GM21447 (cell line): Measurements from ENCODE around the gene PICALM.
"Not testable (repeated sequence)": the region's sequence is repeated elsewhere in the genome, so short reads cannot be mapped to it uniquely, and the experiment has no call there.

Experiments
- ATAC-seq: cut with Tn5 transposase; IDR thresholded peaks from one replicate; pipeline ENCODE4 v1.9.1; 2021; ENCODE audit not compliant: unreplicated experiment

Gene PICALM

GRCh38 chr11:86068951-86069407 is at the start of gene PICALM:
Gene PICALM, minus strand, starts transcription at chr11:86069084. Its CDS starts 304 bp downstream, at chr11:86068780.
- peak; percentile 72 for ATAC-seq

GRCh38 chr11:86118253-86118652 is 49.4 kb upstream of the PICALM start:
- no peak for ATAC-seq

DNA sequence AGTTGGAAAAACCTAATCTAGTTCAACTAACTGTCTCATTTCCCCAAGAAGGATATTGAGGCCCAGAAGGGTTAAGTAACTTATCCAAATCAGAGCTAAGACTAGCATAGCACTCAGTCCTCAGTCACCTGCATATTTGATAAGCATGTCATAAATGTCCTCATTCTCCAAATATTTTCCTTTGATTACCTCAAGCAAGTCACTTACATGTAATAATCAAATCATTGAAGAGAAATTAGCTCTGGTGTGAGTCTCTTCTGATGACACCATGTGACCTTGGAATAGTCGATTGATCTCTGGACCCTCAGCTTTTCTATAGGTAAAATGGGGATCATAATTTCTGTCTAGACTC is 48.8 kb upstream of the PICALM start:
- no peak for ATAC-seq

- no peak for ATAC-seq
These were observed 48.3 kb upstream of the PICALM start for GRCh38 chr11:86117001-86117711.

DNA sequence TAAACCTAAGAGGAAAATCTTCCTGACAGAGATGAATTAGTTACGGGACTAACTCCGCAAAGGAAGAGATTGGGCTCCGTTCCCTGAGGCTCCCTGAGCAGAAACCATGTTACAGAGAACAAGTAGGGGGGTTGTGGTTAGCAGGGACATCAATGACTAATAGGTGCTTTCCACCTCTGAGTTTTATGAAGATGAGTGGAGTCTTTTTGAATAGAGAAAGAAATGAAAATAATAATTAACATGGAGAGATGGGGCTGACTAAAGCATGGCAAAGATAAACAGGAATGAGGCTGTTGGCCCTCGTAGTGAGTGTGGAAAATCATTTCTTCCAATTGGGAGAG is 47.5 kb upstream of the PICALM start:
- ATAC-seq, result peak; percentile 90

DNA sequence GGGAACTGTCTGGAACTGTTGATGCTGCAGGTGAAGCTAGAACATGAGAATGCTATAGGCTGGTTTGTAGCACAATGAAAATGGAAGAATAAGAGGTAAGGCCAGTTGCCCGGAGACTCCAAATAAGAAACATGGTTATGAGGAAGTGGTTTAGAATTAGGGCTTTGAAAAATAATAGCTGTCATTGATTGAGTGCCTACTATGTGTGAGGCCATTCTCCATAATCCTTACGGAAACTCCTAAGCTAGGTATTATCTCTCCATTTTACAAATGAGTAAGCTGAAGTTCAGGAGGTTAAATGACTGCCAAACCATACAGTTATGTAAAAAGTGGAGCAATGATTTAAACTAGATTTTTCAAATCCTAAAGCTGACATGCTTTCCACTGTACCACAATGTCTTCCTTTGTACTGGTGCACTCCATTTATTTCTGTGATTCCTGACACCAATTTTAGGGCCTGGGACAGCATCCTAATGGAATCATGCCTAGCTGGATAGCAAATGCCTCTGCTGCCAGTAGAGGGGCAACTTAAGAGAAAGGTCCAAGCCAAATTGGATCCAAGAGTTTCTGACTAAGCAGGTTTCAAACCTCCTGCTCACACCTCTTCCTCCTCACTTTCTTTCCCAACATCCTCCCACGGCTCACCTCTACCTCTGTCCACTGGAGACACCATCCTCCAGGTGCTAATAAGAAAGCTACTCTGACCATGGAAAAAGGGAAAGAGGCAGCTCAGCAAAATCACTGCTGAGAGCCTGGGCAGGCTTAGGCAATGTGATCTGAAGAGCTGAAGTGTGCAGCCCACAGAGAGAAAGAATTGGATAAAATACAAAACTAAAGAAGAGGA is 46.9 kb upstream of the PICALM start:
- peak; percentile 30 for ATAC-seq

DNA sequence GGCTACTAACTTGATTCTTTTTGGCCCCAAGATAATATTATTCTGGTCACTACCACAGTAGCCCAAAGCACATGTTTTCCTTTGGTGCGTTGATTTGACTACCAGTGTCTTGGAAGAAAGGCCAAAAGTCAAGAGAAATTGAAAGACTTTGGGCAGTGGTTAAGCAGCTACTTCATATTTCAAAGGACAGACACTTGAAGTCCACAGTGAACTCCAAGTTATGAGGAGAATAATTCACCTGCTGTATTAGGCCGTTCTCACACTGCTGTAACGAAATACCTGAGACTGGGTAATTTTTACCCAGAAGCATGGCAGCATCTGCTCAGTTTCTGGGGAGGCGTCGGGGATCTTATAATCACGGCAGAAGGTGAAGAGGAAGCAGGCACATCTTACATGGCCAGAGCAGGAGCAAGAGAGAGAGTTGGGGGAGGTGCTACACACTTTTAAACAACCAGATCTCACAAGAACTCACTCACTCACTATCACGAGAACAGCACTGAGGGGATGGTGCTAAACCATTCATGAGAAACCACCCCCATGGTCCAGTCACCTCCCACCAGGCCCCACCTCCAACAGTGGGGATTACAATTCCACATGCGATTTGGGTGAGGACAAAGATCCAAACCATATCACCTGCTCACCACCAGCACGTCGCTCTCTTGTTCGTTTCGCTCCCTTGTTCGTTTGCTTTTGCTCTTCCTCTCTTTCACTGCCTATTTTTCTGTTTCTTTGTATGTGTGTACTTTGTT is 40.2 kb upstream of the PICALM start:
- no peak for ATAC-seq

- ATAC-seq, result no peak
These were observed 39.3 kb upstream of the PICALM start for GRCh38 chr11:86108191-86108590.

GRCh38 chr11:86106916-86107315 is 38.0 kb upstream of the PICALM start:
- no peak for ATAC-seq

- ATAC-seq, result not testable (repeated sequence)
These were observed 37.1 kb upstream of the PICALM start for GRCh38 chr11:86106031-86106430.

DNA sequence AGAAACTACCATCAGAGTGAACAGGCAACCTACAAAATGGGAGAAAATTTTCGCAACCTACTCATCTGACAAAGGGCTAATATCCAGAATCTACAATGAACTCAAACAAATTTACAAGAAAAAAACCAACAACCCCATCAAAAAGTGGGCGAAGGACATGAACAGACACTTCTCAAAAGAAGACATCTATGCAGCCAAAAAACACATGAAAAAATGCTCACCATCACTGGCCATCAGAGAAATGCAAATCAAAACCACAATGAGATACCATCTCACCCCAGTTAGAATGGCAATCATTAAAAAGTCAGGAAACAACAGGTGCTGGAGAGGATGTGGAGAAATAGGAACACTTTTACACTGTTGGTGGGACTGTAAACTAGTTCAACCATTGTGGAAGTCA is 36.7 kb upstream of the PICALM start:
- ATAC-seq, result not testable (repeated sequence)

- ATAC-seq, result no peak
These were observed 34.9 kb upstream of the PICALM start for GRCh38 chr11:86103808-86104207.

- no peak for ATAC-seq
These were observed 33.1 kb upstream of the PICALM start for GRCh38 chr11:86101941-86102407.

DNA sequence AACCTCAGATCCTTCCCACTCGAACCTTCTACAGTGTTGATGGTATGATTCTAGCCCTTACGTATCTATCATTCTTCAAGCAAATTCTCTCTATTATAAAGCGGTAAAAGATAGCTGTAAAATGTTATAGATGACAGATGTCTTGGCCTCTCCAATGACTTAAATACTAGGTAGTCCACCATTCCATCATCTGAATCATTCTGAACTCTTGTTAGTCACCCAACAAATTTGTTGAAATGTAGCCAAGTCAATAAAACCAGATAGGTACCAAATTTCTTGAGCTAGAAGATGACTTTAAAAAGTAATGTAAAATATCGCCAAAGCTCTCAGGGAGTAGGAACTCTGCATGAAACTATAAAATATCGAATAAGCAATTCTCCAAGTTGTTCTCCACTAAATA is 32.6 kb upstream of the PICALM start:
- ATAC-seq, result no peak

- no peak for ATAC-seq
These were observed 31.0 kb upstream of the PICALM start for GRCh38 chr11:86099874-86100273.

- no peak for ATAC-seq
These were observed 29.1 kb upstream of the PICALM start for GRCh38 chr11:86097980-86098379.

GRCh38 chr11:86091566-86091965 is 22.7 kb upstream of the PICALM start:
- no peak for ATAC-seq

GRCh38 chr11:86091086-86091485 is 22.2 kb upstream of the PICALM start:
- ATAC-seq, result no peak

DNA sequence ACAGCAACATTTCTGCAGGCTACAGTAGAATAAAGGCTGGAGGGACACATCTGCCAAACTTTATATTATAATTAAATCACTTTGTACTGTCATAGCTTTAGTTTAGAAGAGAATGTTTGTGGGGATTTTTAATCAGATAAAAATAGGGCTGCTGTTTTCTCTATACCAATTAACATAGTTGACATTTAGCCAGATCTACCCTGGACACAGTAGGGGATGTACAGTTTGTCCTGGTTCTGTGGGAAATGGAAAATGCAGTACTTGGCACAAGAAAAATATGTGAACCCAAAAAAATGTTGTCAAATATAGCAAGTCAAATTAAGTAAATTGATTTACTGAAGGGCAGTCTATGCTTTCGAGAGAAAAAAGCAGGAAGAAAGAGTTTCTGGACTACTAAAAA is 20.8 kb upstream of the PICALM start:
- no peak for ATAC-seq

DNA sequence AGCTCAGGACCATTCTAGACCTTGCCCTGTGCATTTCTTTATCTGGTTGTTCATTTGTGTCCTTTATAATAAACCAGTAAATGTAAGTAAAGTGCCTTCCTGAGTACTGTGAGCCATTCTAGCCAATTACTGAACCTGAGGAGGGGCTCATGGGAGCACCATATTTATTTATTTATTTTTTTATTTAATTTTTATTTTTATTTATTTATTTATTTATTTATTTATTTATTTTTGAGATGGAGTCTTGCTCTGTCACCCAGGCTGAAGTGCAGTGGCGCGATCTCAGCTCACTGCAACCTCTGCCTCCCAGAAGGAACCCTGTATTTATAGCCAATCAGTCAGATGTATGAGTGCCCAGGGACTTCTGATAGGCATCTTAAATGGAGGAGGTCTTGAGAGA is 18.8 kb upstream of the PICALM start:
- ATAC-seq, result not testable (repeated sequence)

DNA sequence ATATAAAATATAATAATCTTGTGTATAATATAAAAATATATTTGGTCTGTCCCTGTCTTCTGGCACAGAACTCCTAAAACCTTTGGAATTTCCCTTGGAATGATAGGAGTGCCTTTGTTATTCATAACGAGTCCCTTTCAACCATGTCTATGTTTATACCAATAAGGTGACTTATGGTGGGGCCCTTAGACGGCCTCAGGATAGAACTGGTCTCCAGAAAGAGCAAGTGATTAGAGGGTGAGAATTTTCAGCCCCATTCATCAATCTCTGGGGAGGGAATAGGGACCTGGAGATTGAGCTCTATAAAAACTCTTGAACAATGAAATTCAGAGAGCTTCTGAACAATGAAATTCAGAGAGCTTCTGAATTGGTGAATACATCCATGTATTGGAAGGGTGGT is 18.4 kb upstream of the PICALM start:
- no peak for ATAC-seq

DNA sequence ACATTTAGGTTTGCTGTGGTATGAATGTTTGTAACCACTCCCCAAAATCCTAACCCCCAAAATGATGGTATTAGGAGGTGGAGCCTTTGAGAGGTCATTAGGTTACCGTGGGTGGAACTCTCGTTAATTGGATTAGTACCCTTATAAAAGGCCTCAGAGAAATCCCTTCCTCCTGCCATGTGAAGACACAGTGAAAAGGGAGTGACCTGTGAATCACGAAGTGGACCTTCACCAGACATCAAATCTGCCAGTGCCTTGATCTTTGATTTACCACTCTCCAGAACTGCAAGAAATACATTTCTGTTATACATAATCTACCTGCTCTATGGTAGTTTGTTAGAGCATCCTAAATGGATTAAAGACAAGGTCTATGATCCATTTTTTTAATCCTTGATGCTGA is 12.6 kb upstream of the PICALM start:
- no peak for ATAC-seq
